Aorta (tissue), 5 donors: ENCODE measurements around the gene PCDH9. TPM values are rescaled to one million over a fixed set of nuclear protein-coding genes. Genes with fewer than 3 reads are reported as not detected.

Source experiments
- ATAC-seq: fragments of 200-7000 bp; cut with Tn5 transposase; one replicate; pipeline ENCODE4 v1.9.1; 2022; ENCODE audit warnings: moderate library complexity; ENCODE audit not compliant: low FRiP score
- DNase-seq, 2 donors: peaks; one replicate each; pipeline ENCODE4 v3.0.0-alpha.2; 2020
- H3K27ac ChIP-seq, 2 donors: one replicate each; pipeline ENCODE4 v1.5.1; 2013; ENCODE audit warnings: low read length in 2 of 2, mild to moderate bottlenecking in 2 of 2, moderate library complexity in 2 of 2, control low read depth in 1 of 2, inconsistent platforms in 1 of 2, low read depth in 1 of 2
- H3K27me3 ChIP-seq, 2 donors: one replicate each; pipeline ENCODE4 v1.6.1; 2013; ENCODE audit warnings: control low read depth in 1 of 2, low read length in 1 of 2, mild to moderate bottlenecking in 1 of 2, moderate library complexity in 1 of 2; ENCODE audit not compliant: insufficient read depth in 2 of 2, control insufficient read depth in 1 of 2
- H3K36me3 ChIP-seq, 2 donors: one replicate each; pipeline ENCODE4 v1.6.1; 2013; ENCODE audit warnings: control low read depth in 1 of 2, low read length in 1 of 2, mild to moderate bottlenecking in 1 of 2; ENCODE audit not compliant: insufficient read depth in 2 of 2, control insufficient read depth in 1 of 2
- H3K4me1 ChIP-seq, 2 donors: one replicate each; pipeline ENCODE4 v1.6.1; 2013; ENCODE audit warnings: low read length in 2 of 2, control low read depth in 1 of 2, mild to moderate bottlenecking in 1 of 2, moderate library complexity in 1 of 2; ENCODE audit not compliant: insufficient read depth in 2 of 2, control insufficient read depth in 1 of 2
- H3K4me3 ChIP-seq, 2 donors: one replicate each; pipeline ENCODE4 v1.5.1; 2013; ENCODE audit warnings: low read length in 2 of 2, control low read depth in 1 of 2, mild to moderate bottlenecking in 1 of 2
- H3K9me3 ChIP-seq: one replicate; pipeline ENCODE4 v1.6.1; 2013; ENCODE audit warnings: mild to moderate bottlenecking, low read length; ENCODE audit not compliant: control insufficient read depth
- WGBS, 2 donors: extraction: QIAGEN DNeasy Blood & Tissue Kit; methylation state at CpG; one replicate each; pipeline ENCODE4 v1.1.7; 2013; 5-methylcytosine and 5-hydroxymethylcytosine counted together
- intact Hi-C, 2 donors: fragments of 100-400 bp; cut with DNase I; formaldehyde crosslinking; loops; one replicate each; pipeline versions ENCODE4 v1.14.2 to v1.15.0; 2022
- polyA plus RNA-seq, 2 donors: library from polyadenylated mRNA; stranded (reverse); fragments of 200-250 nt; gene quantifications; one replicate each; pipeline ENCODE4 v1.2.3, GENCODE V29; 2013
- total RNA-seq, 2 donors: library from RNA; stranded (reverse); fragmentation: NEBNext Ultra II Directional; extraction: Animal tissue kit (Norgen Biotek cat#: 25700); gene quantifications; one replicate each; pipeline ENCODE4 v1.2.1, GENCODE V29; 2021
- donor health status: healthy with polysubstance abuse.
- donor health status: Bipolar disorder and iron deficiency.
- donor health status: DM: no; HTN: no; CAD: no.
- donor health status: DM: no; HTN: no; CAD: no.
- donor health status: DM: yes; HTN: yes; CAD: no.

Gene PCDH9
- total and polyA plus RNA-seq, 4 donors, result 0.38 to 6.3 (median 4.2) TPM

DNA sequence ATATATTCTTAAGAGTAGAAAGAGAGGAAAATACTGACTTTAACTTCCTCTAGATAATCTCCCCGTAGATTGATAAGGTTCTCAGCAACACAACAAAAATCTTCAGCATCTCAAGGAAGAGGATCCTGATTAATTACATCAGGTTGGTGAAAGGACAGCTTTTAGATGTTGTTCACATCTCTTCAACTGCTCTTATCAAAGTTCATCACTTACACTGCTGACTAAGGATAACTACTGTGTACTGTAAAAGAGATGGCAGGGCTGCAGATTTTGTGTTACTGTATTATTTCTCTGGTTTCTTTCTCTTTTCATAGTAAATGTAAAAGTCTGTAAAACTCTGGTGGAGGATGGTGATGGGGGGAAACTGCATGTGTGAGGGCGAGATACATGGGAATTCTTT is 133.7 kb downstream of the PCDH9 start:
- no peak overlapping the region for H3K27ac ChIP-seq
- H3K36me3 ChIP-seq, result no peaks in the 10 kb centered on the region
- no peak overlapping the region for H3K4me3 ChIP-seq
- 94 to 96% methylated on average over 2 of the region's 2 CpGs for WGBS, 2 donors
- no peaks in the 10 kb centered on the region for H3K27me3 ChIP-seq
- DNase-seq (no peak), ATAC-seq (no peak)
- no peaks in the 10 kb centered on the region for H3K9me3 ChIP-seq
- H3K4me1 ChIP-seq, result no peaks in the 10 kb centered on the region
- intact Hi-C loops, result no loop called here

DNA sequence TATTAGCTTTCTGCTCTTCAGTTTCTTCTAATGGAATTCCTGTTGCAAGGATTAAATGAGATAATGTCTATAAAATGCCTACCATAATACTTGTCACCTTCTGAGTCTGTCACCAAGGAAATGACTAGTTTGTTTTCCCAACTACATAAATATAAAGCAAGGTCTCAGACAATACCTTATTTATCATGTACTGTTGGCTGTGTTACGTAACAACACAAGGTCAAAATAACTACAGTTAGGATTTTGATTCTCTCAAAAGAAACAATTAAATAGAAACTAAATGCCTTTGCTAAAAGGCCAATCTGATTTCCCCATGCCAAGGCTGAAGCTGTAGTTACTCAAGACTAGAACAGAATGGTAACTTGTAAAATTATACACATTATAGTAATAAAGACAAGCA is 134.5 kb downstream of the PCDH9 start:
- DNase-seq (no peak), ATAC-seq (no peak)
- Histone ChIP-seq H3K4me3 (no peak overlapping the region), H3K27me3 (no peaks in the 10 kb centered on the region), H3K36me3 (no peaks in the 10 kb centered on the region), H3K27ac (no peak overlapping the region), H3K4me1 (no peaks in the 10 kb centered on the region), H3K9me3 (no peaks in the 10 kb centered on the region)
- intact Hi-C loops, result no loop called here
- 79 to 80% methylated on average over 1 of the region's 1 CpG for WGBS, 2 donors

DNA sequence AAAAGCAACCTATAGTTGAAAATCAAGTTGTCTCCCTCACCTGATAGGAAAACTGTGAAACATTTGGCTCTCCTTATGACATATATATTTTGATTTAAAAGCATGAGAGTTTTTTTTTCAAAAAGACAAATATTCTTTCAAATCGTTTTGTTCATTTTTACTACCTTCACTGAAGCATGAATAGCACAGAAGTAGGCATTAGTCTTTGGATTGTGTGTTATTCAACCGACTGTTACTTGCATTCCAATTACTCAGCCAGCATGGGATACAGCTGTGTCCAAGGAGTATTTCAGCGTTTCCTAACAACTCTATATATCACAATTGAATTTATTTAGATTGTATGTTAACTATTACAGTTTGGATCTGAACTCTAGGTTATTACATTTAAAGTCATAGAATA is 135.2 kb downstream of the PCDH9 start:
- 30 to 45% methylated on average over 3 of the region's 3 CpGs for WGBS, 2 donors
- Histone ChIP-seq H3K4me3 (no peak overlapping the region), H3K27ac (no peak overlapping the region), H3K4me1 (no peaks in the 10 kb centered on the region), H3K9me3 (no peaks in the 10 kb centered on the region), H3K27me3 (no peaks in the 10 kb centered on the region), H3K36me3 (no peaks in the 10 kb centered on the region)
- intact Hi-C loops, result no loop called here
- DNase-seq, result no peak
- no peak for ATAC-seq

DNA sequence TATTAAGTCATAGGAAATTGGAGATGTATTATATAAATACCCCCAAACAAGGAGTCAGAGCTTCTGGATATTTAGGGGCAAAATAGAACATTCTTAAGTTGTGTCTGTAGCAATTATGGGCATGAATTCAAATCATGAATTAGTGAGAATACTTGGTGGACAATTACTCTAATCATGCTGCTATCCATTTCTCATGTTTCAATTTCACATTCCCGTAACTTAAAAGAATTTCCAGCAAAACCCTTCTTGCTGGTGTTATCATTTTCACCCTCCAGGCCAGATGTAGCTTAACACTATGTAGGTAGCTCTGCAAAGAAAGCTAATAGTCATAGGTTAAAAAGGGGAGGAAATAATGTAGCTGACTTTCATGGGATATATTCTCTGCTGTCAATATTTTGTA is 136.1 kb downstream of the PCDH9 start:
- WGBS, 2 donors, result 92 to 95% methylated on average over 1 of the region's 1 CpG
- Histone ChIP-seq H3K36me3 (no peaks in the 10 kb centered on the region), H3K27me3 (no peaks in the 10 kb centered on the region), H3K4me1 (no peaks in the 10 kb centered on the region), H3K27ac (no peak overlapping the region), H3K9me3 (no peaks in the 10 kb centered on the region), H3K4me3 (no peak overlapping the region)
- ATAC-seq, result no peak
- intact Hi-C loops, result no loop called here
- DNase-seq, result no peak

DNA sequence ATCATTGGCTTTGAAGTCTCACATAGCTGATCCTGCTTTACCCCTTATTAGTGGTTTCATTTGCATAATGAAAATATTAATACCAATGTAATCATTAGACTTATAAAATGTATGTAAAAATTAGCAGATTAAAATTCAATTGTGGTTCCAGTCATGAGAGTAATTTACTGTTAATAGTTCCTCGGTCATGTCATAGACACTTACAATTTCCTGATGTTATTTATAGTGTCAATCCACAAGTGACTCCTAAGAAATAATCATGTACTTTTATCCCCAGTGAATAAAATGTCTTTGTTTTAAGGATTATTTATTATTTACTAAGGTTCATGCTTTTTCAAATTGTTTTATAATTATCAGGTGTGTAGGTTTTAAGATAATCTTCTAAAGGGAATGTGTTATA is 138.5 kb downstream of the PCDH9 start:
- DNase-seq, result no peak

DNA sequence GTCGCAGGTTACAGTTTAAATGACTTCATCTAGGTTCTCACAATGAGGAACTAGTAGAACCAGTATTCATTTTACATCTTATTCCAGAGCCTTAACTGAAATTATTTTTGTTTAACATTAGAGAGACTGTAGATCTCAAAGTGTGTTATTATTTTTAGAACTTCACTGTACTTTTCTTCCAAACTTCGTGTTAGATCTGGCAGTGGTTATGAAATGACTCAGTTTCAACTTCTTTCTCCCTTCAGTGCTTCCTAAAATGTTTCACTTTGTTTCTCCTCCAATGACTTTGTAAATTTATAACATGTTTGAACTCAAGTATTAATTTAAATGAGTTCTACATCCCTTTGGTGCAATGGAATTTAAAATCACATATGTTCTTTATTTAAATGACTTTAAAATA is 139.3 kb downstream of the PCDH9 start:
- 20 to 25% methylated on average over 2 of the region's 2 CpGs for WGBS, 2 donors
- no peak overlapping the region for H3K27ac ChIP-seq

More for the DNA sequence above, 138.5 kb downstream of the PCDH9 start:
- Histone ChIP-seq H3K27ac (no peak overlapping the region), H3K9me3 (no peaks in the 10 kb centered on the region), H3K4me3 (no peak overlapping the region), H3K4me1 (no peaks in the 10 kb centered on the region), H3K27me3 (no peaks in the 10 kb centered on the region), H3K36me3 (no peaks in the 10 kb centered on the region)
- no peak for ATAC-seq
- intact Hi-C loops, result no loop called here
- 71 to 86% methylated on average over 1 of the region's 1 CpG for WGBS, 2 donors

DNA sequence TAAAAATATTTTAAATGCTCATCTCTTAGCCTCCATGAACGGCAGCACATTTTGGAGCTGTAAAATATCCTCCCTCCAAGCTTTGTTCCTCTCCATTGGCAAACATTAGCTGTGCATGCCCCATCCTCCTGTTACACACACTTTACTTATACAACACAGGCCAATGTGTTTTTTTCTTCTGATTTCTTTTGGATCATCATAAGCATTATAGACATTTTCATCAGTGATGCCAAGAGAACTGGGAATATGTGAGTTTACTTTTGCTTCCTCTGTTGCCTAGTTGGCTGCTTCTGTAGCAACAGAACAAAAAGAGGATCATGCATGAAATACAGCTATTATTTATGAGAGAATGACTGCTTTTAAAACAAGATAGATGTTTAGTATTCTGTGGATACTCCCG is 142.6 kb downstream of the PCDH9 start:
- WGBS, 2 donors, result 38 to 50% methylated on average over 2 of the region's 2 CpGs
- no peak overlapping the region for H3K27ac ChIP-seq
- intact Hi-C loops, result no loop called here
- no peak for ATAC-seq
- H3K9me3 ChIP-seq, result no peaks in the 10 kb centered on the region
- no peak for DNase-seq
- no peaks in the 10 kb centered on the region for H3K36me3 ChIP-seq
- no peaks in the 10 kb centered on the region for H3K4me1 ChIP-seq
- H3K4me3 ChIP-seq, result no peak overlapping the region
- no peaks in the 10 kb centered on the region for H3K27me3 ChIP-seq

More for the DNA sequence above, 139.3 kb downstream of the PCDH9 start:
- ATAC-seq (no peak), DNase-seq (no peak)
- H3K4me1 ChIP-seq, result no peaks in the 10 kb centered on the region
- H3K9me3 ChIP-seq, result no peaks in the 10 kb centered on the region
- H3K27me3 ChIP-seq, result no peaks in the 10 kb centered on the region
- H3K4me3 ChIP-seq, result no peak overlapping the region
- no peaks in the 10 kb centered on the region for H3K36me3 ChIP-seq
- intact Hi-C loops, result no loop called here

DNA sequence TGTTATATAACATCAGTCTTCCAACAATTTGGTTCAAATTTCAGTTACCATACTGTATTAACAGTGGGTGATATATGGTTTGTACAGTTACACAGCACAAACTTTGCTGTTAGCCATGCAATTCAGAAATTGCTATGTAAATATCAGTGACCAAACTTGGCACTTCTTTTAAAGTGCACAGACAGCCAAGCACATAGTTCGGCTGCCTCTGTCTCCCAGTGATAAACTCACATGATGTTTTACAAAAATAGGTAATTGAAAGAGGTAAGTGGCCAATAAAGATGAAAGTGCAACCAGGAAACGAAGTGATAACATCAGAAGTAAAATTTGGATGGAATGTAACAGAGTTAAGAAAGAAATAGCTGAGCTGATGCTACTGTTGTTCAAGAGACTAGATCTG is 143.9 kb downstream of the PCDH9 start:
- H3K27ac ChIP-seq, result no peak overlapping the region
- DNase-seq (no peak), ATAC-seq (no peak)
- H3K36me3 ChIP-seq, result no peaks in the 10 kb centered on the region
- intact Hi-C loops, result no loop called here
- H3K27me3 ChIP-seq, result no peaks in the 10 kb centered on the region
- H3K4me3 ChIP-seq, result no peak overlapping the region
- no peaks in the 10 kb centered on the region for H3K4me1 ChIP-seq
- WGBS, 2 donors, result 25 to 35% methylated on average over 2 of the region's 2 CpGs
- H3K9me3 ChIP-seq, result no peaks in the 10 kb centered on the region

DNA sequence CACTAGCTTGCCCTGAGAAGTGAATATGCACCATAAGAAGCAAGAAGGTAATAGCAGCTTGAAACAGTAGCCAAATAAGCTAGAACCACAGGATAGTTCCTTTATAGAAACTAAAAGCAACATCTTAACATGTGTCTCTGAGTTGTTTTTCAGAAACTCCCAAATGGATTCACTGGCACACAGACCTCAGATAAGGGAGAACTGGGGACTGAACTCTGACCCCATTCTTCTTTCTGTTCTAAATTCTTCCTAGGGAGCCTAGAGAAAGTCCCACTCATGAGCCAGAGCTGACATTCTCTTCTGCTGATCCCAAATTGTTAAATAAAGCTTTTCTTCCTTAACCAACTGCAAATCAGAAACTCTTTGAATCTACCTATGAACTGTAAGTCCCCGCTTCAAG is 146.1 kb downstream of the PCDH9 start:
- ATAC-seq (no peak), DNase-seq (no peak)
- H3K9me3 ChIP-seq, result no peaks in the 10 kb centered on the region
- no peaks in the 10 kb centered on the region for H3K27me3 ChIP-seq
- no peaks in the 10 kb centered on the region for H3K4me1 ChIP-seq
- no peak overlapping the region for H3K4me3 ChIP-seq
- intact Hi-C loops, result no loop called here
- H3K36me3 ChIP-seq, result no peaks in the 10 kb centered on the region
- H3K27ac ChIP-seq, result no peak overlapping the region
- WGBS, 2 donors, result 94 to 95% methylated on average over 1 of the region's 1 CpG
